ENCODE data around the gene KCNQ1OT1.

DNA sequence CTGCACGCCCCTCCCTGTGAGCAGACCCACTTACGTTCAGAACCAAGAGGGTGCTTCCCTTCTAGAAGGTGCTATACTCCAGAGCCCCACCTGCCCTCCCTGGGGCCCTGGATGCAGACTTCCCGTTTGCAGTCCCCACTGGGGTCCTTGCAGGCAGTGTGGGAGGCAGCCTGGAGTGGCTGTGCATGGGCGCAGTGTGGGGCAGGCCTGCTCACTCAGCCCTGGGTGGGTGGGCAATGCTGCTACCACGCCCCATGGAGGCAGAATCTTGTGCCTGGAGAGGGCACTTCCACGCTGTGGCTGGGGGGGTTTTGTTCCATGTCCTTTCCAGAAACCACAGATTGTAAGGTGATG is 116.2 kb downstream of the KCNQ1OT1 start:
- TF ChIP-seq POLR2A (IDR thresholded peaks at IDR 0.05; ENCODE audit: low read length) (no peak), GATA1 (IDR thresholded peaks at IDR 0.05; ENCODE audit: low read depth, low read length) (no peak)

Data from erythroblast (primary cell).